PC-9 (cell line): Measurements from ENCODE around the gene USP7. TPM values are rescaled to one million over a fixed set of nuclear protein-coding genes. Genes with fewer than 3 reads are reported as not detected.
A peak's percentile ranks its signal among the peaks of the same experiment; 100 is the strongest.

Experiments used
- BruUV-seq: library from RNA; stranded (reverse); fragments of 400-500 nt; replicated peaks from 2 replicates; lab custom pipeline; 2021; lab: Mats Ljungman, UMichigan
- CTCF ChIA-PET: fragments of 300-600 bp; sonication (Branson Sonifier 250); formaldehyde crosslinking; loops from one replicate; lab custom pipeline; 2022; ENCODE audit warnings: antibody characterized with exemption; lab: Charles Lee
- POLR2A ChIA-PET: fragments of 300-600 bp; sonication (Branson Sonifier 250); formaldehyde crosslinking; loops from one replicate; lab custom pipeline; 2022; ENCODE audit warnings: antibody characterized with exemption; ENCODE audit not compliant: unreplicated experiment; lab: Charles Lee
- DNase-seq, 2 experiments: peaks; one replicate each; pipeline versions ENCODE4 v3.0.0 to v3.0.0-alpha.2; 2015 to 2022; ENCODE audit warnings: mixed read lengths in 1 of 2
- H2AFZ ChIP-seq: fragments of 200-600 bp; sonication (generic); 2 replicates; pipeline ENCODE4 v1.8.1; 2017; ENCODE audit warnings: antibody characterized with exemption
- H3F3A ChIP-seq: fragments of 200-600 bp; sonication (generic); 2 replicates; pipeline ENCODE4 v1.8.1; 2017; ENCODE audit warnings: antibody characterized with exemption, mild to moderate bottlenecking, low read depth; ENCODE audit not compliant: insufficient read depth
- H3K27ac ChIP-seq: fragments of 200-600 bp; sonication (generic); 2 replicates; pipeline ENCODE4 v1.6.1; 2016; ENCODE audit warnings: mixed run types
- H3K27me3 ChIP-seq: fragments of 200-600 bp; sonication (generic); 2 replicates; pipeline ENCODE4 v1.6.1; 2016; ENCODE audit warnings: low read depth, mixed run types; ENCODE audit not compliant: insufficient read depth
- H3K36me3 ChIP-seq: fragments of 200-600 bp; sonication (generic); 2 replicates; pipeline ENCODE4 v1.6.1; 2016; ENCODE audit warnings: low read depth, mixed run types
- H3K4me1 ChIP-seq: fragments of 200-600 bp; sonication (generic); replicated peaks from 2 replicates; pipeline ENCODE4 v1.6.1; 2016; ENCODE audit warnings: mixed run types; ENCODE audit not compliant: insufficient read depth
- H3K4me2 ChIP-seq: fragments of 200-600 bp; sonication (generic); 2 replicates; pipeline ENCODE4 v1.6.1; 2017; ENCODE audit warnings: mixed run types
- H3K4me3 ChIP-seq: fragments of 200-600 bp; sonication (generic); 2 replicates; pipeline ENCODE4 v1.6.1; 2016; ENCODE audit warnings: mixed run types
- H3K79me2 ChIP-seq: fragments of 200-600 bp; sonication (generic); 2 replicates; pipeline ENCODE4 v1.6.1; 2017; ENCODE audit warnings: low read depth, mixed run types
- H3K9me2 ChIP-seq: fragments of 200-600 bp; sonication (generic); 2 replicates; pipeline ENCODE4 v1.8.1; 2017; ENCODE audit warnings: mild to moderate bottlenecking; ENCODE audit not compliant: insufficient read depth
- H3K9me3 ChIP-seq: fragments of 200-600 bp; sonication (generic); 2 replicates; pipeline ENCODE4 v1.8.1; 2016; ENCODE audit warnings: low read depth; ENCODE audit not compliant: insufficient read depth
- H4K20me1 ChIP-seq: fragments of 200-600 bp; sonication (generic); 2 replicates; pipeline ENCODE4 v1.8.1; 2017; ENCODE audit not compliant: insufficient read depth
- EZH2 ChIP-seq: fragments of 200-600 bp; sonication (generic); IDR thresholded peaks from 2 replicates; pipeline ENCODE4 v1.8.0; 2017; ENCODE audit warnings: antibody characterized with exemption, low read depth
- intact Hi-C: fragments of 100-400 bp; cut with micrococcal nuclease; formaldehyde crosslinking; loops from one replicate; pipeline ENCODE4 v1.10.0; 2022; ENCODE audit not compliant: unreplicated experiment
- total RNA-seq: library from RNA; stranded (reverse); gene quantifications from 2 replicates; pipeline ENCODE4 v1.2.3, GENCODE V29; 2021
- TF ChIP-seq, protein P1 (sequence below): fragments of 200-600 bp; sonication (generic); conservative IDR thresholded peaks from 2 replicates; pipeline ENCODE4 v1.6.1; 2017; ENCODE audit warnings: mixed run types, antibody characterized with exemption, mild to moderate bottlenecking, moderate library complexity

USP7 gene
- total RNA-seq, 1 experiment from 2014 or later, result 167 TPM

DNA sequence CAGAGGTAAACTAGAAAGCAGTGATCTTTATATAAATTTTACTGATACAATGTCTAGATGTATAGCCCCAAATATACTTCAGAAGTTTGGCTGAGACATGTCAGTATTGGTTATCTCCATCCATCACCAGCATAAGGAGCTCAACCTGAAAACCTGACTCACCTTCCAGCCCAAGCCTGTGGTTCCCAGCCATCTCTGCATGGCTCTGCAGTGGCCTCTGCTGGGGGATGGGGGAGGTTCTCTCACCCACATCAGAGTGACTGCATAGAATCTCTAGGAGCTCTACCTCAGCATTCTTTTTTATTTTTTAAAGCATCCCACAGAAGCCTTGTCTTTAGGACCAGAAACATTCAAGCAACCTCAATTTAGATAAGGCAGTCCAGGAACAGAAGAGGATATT, 27.3 kb downstream of the USP7 start:
- Histone ChIP-seq H3K27me3 (no peaks in the 10 kb centered on the region), H3K79me2 (peaks cover 100% of the 10 kb centered on the region), H4K20me1 (peaks cover 100% of the 10 kb centered on the region), H3F3A (peaks cover 26% of the 10 kb centered on the region), H3K4me2 (no peak overlapping the region), H3K4me3 (no peak overlapping the region), H3K27ac (peak overlapping the region; percentile 24; the same call in 1 of the 2 replicates), H2AFZ (no peak overlapping the region), H3K9me2 (no peaks in the 10 kb centered on the region), H3K9me3 (no peaks in the 10 kb centered on the region), H3K4me1 (peaks cover 26% of the 10 kb centered on the region), H3K36me3 (no peaks in the 10 kb centered on the region)
- no TSS peak for BruUV-seq
- CTCF ChIA-PET, result interaction anchor here (0.5 to 1.5 kb wide), 6 partner anchors 65 to 203 kb away, joined by 3 to 23 read pairs (median 4); partner anchors contain the start of gene CARHSP1
- POLR2A ChIA-PET, result interaction anchor here (0.6 kb wide), 2 partner anchors 121 to 155 kb away, joined by 3 to 8 read pairs; partner anchors contain the start of gene HAPSTR1
- TF ChIP-seq, protein P1, sequence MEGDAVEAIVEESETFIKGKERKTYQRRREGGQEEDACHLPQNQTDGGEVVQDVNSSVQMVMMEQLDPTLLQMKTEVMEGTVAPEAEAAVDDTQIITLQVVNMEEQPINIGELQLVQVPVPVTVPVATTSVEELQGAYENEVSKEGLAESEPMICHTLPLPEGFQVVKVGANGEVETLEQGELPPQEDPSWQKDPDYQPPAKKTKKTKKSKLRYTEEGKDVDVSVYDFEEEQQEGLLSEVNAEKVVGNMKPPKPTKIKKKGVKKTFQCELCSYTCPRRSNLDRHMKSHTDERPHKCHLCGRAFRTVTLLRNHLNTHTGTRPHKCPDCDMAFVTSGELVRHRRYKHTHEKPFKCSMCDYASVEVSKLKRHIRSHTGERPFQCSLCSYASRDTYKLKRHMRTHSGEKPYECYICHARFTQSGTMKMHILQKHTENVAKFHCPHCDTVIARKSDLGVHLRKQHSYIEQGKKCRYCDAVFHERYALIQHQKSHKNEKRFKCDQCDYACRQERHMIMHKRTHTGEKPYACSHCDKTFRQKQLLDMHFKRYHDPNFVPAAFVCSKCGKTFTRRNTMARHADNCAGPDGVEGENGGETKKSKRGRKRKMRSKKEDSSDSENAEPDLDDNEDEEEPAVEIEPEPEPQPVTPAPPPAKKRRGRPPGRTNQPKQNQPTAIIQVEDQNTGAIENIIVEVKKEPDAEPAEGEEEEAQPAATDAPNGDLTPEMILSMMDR, result peak; percentile 72
- TF ChIP-seq EZH2, result no peak
- DNase-seq, result peak; percentile 59 to 65
- intact Hi-C loops, result loop anchor here (10.0 kb wide), 1 partner anchor 68 kb away; no protein-coding TSS in a partner anchor

DNA sequence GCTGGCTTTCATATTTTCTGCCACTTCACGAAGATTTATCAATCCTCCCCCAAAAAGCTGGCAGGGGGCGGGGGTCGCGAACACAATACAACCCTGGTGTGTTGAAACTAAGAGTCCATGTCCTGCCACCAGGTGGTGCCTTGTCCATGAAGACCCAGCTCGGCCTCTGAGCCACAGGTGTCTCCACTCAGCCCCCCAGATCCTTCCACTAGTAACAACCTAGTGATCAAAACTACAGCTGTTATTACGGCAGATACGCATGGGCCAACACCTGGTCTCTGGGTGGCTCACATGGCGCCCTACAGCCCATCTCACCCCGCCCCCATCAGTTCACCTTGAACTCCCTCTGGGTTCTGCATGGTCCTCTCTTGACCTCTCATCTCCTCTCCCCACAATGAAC, 27.7 kb downstream of the USP7 start:
- H3K4me3 ChIP-seq, result no peak overlapping the region
- no peak overlapping the region for H3K27ac ChIP-seq
- H3K9me3 ChIP-seq, result no peaks in the 10 kb centered on the region
- no peaks in the 10 kb centered on the region for H3K36me3 ChIP-seq
- H3K27me3 ChIP-seq, result no peaks in the 10 kb centered on the region
- intact Hi-C loops, result loop anchor here (10.0 kb wide), 1 partner anchor 69 kb away; no protein-coding TSS in a partner anchor
- TF ChIP-seq, protein P1, result no peak
- no peak for TF ChIP-seq EZH2
- CTCF ChIA-PET, result interaction anchor here (0.5 to 1.5 kb wide), 4 partner anchors 65 to 98 kb away, joined by 4 to 23 read pairs (median 5); partner anchors contain the start of gene CARHSP1
- no peak for DNase-seq
- peaks cover 26% of the 10 kb centered on the region for H3F3A ChIP-seq
- H2AFZ ChIP-seq, result no peak overlapping the region
- H4K20me1 ChIP-seq, result peaks cover 100% of the 10 kb centered on the region
- POLR2A ChIA-PET, result interaction anchor here (0.6 kb wide), 2 partner anchors 121 to 155 kb away, joined by 3 to 8 read pairs; partner anchors contain the start of gene HAPSTR1
- BruUV-seq, result no TSS peak
- peaks cover 100% of the 10 kb centered on the region for H3K79me2 ChIP-seq
- peaks cover 26% of the 10 kb centered on the region for H3K4me1 ChIP-seq
- no peaks in the 10 kb centered on the region for H3K9me2 ChIP-seq
- H3K4me2 ChIP-seq, result no peak overlapping the region

DNA sequence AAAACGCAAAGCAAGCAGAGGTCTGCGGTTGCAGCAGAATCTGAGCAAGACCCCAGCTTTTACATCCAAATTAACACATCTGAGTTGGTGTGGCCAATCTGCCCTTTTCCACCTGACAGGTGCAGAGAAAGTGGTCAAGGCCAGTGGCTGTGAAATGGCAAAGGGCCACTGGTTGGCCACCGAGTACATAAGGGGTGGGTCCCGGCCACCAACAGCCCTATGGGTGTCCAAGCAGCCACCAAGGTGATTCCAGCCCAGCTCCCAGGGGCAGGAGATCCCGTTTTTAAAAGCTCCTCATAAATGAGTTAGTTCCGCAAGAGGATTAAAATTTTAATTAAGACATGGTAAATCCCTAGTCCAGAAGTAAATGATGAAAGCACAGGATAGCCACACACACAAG, 29.1 kb downstream of the USP7 start:
- peaks cover 100% of the 10 kb centered on the region for H4K20me1 ChIP-seq
- no peak overlapping the region for H3K27ac ChIP-seq
- no peak for DNase-seq
- POLR2A ChIA-PET, result no interaction called here
- peaks cover 32% of the 10 kb centered on the region for H3F3A ChIP-seq
- intact Hi-C loops, result loop anchor here (10.0 kb wide), 1 partner anchor 70 kb away; no protein-coding TSS in a partner anchor
- no peak overlapping the region for H3K4me2 ChIP-seq
- H3K9me3 ChIP-seq, result no peaks in the 10 kb centered on the region
- H2AFZ ChIP-seq, result no peak overlapping the region
- CTCF ChIA-PET, result no interaction called here
- TF ChIP-seq, protein P1, result no peak
- TF ChIP-seq EZH2, result no peak
- BruUV-seq, result no TSS peak
- no peaks in the 10 kb centered on the region for H3K27me3 ChIP-seq
- peaks cover 26% of the 10 kb centered on the region for H3K4me1 ChIP-seq
- H3K36me3 ChIP-seq, result peaks cover 5% of the 10 kb centered on the region; the same call in 1 of the 2 replicates
- peaks cover 100% of the 10 kb centered on the region for H3K79me2 ChIP-seq
- no peaks in the 10 kb centered on the region for H3K9me2 ChIP-seq
- no peak overlapping the region for H3K4me3 ChIP-seq
